HG03135 (cell line): ENCODE data around the gene TMEM108.
A peak's percentile ranks its signal among the peaks of the same experiment; 100 is the strongest.

Experiments used
- ATAC-seq: cut with Tn5 transposase; IDR thresholded peaks from one replicate; pipeline ENCODE4 v1.9.1; 2021; ENCODE audit warnings: mild to moderate bottlenecking, moderate library complexity; ENCODE audit not compliant: unreplicated experiment

The TMEM108 gene

GRCh38 chr3:133408961-133409360, 370.8 kb downstream of the TMEM108 start:
- no peak for ATAC-seq

DNA sequence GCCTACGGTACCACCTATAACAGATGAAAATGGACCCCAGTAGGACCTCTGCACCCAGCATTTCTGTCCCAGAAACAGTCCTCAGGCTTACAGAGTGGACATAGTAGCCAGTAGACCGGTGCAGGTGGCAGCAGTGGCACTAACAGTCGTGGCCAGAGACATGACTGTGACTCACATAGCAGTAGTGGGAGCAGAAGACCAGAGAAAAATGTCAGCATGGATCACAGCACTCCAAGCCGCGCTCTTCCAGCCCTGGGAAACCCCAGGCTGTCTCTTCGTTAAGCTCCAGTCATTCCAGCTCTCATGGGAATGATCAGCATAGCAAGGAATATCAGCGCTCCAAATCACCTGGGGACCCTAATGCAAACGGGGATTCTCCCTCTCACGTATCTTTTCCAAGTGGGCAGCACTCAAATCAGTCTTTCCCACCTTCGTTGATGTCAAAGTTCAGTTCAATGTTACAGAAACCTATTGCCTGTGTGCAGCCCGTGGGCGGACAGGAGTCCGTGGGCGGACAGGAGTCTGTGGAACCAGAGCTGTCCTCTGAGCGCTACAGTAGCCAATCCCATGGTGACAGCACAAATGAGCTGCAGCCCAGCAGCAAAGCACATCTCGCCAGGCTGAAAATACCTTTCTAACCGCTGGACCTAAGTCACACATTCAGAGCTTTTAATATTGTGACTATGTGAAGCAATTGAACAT, 372.2 kb downstream of the TMEM108 start:
- ATAC-seq: no peak

DNA sequence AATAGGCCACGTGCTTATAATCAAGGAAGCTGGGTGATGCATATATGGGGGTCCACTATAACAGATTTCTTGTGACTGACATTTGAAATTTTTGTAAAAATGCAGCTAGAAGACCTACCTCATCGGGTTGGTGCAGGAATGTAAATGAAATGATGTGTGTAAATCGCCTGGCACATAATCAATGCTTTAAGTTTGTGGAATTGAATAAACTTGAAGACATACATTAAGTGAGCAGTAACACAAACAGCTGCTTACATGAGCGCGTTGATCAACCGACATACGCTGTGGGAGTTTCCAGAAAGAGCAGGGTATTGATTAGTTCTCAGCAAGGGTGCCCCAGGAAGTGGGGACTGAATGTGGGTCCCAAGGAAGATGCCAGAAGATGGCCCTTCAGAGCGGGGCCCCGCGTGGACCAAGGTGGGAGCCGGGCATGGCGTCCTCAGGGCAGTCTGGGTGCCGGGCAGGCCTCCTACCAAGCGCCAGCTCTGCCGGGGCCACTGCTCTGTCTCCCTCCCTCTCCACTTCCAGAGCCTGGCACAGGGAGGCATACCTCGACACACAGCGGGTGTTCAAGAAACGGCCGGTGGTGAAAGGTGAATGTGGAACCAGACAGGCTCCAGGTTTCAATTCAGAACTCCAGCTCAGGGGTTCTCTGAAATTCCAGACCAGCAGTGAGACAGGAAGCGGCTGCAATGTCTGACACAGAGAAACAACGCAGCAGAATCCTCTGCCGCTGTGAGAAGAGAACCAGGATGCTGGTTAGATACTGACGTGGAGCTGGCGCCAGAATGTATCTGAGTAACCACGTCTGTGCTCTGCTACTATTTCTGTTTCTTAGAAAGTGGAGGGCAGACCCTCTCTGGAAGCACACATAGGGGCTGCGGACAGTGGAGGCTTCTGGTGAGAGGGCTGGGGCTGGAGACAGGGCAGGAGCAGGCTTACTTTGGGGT, 374.3 kb downstream of the TMEM108 start:
- ATAC-seq: no peak

DNA sequence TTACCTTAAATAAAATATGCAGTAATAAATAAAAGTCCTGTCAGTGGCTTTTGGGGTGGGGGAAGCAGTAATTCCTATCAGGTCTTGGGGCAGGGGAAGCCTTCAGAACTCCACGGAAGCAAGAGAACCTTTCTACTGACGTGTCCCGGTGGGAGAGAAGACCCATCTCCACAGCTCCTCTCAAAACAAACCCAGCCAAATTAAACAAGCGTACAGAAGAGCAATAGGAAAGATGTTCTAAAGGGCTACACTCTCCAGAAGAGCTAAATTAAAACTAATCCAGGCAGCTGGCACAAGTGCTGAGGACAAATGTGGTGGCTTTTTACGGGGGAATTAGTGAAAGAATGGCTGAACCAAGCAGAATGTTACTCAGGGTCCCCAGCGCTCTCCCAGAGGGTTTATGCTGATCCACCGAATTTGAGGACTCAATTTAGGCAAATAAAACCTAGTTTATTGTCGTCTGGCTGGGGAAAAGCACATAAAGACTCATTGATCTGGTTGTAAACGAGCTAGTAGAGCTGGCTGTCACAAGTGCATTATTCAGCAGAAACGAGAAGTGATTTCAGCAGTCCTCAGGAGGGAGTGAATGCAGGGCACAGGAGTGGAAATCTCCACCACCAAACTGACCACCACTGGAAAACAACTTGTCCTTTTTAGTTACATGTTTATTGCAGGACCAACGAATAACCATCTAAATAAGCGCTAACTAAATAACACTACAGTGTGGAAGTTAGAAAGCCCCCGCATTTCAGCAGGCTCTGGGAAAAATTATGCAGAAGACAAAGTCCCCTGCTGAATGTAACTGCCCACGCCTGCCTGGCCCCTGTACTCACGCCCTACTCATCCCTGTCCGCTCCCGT, 375.2 kb downstream of the TMEM108 start:
- no peak for ATAC-seq

DNA sequence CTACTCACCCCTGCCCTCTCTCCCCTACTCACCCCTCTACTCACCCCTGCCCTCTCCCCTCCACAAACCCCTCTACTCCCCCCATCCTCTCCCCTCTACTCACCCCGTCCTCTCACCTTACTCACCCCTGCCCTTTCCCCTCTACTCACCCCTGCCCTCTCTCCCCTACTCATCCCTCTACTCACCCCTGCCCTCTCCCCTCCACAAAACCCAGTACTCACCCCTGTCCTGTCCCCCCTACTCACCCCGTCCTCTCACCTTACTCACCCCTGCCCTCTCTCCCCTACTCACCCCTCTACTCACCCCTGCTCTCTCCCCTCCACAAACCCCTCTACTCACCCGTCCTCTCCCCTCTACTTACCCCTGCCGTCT, 375.8 kb downstream of the TMEM108 start:
- ATAC-seq: no peak

DNA sequence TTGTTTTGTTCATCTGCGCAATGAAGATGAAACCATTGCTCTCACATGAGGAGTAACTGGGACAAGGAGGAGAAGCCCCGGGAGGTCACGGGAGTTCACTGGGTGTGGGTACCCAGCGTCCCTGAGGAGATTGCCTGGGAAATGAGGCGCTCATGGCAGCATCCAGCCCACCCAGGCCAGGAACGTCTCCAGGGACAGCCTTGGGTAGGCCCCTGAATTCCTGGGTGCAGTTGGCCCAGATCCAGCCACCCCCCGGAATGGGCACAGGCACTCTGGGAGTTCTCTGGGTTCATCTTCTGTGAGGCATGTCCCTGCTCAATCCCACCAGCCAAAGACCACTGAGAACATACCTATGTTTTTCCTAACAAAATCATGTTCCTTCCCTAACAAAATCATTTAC, 380.2 kb downstream of the TMEM108 start:
- ATAC-seq: no peak

- ATAC-seq: no peak
Measured at GRCh38 chr3:133419151-133419909, 381.1 kb downstream of the TMEM108 start.

GRCh38 chr3:133424937-133425869, 387.0 kb downstream of the TMEM108 start:
- no peak for ATAC-seq

DNA sequence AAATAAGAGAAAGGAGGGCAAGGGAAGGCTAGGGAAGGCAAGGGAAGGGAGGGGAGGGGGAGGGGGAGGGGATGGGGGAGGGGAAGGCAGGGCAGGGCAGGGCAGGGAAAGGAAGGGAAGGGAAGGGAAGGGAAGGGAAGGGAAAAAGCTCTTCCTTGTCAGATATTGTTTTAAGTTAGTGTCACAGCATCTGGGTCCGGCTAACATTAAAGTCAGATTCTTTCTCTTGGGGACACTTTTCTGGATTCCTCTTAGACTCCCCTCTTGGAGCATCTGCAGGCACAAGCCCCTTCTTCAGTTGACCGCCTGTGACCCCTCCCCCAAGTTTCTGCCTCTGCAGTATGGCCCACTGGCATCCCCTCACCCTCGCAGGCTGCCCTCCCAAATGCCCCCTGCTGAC, 387.7 kb downstream of the TMEM108 start:
- ATAC-seq: no peak

GRCh38 chr3:133426721-133427120, 388.5 kb downstream of the TMEM108 start:
- ATAC-seq: no peak

GRCh38 chr3:133428552-133428951, 390.4 kb downstream of the TMEM108 start:
- no peak for ATAC-seq

DNA sequence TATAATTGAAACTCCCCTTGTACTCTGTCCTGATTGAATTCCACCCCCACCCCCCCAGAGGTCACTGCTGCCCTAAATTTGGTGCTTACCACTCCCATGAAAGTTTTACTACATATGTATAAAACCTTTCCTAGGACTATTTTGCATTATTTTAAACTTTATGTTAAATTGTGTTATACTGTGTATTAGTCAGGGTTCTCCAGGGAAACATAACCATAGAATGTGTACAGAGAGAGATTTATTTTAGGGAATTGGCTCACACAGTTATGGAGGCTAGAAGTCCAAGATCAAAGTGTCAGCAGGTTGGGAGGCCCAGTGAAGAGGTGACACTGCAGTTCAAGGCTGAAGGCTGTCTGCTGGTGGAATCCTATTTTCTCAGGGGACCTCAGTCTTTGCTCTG, 390.9 kb downstream of the TMEM108 start:
- ATAC-seq: no peak

GRCh38 chr3:133439563-133439962, 401.4 kb downstream of the TMEM108 start:
- no peak for ATAC-seq

DNA sequence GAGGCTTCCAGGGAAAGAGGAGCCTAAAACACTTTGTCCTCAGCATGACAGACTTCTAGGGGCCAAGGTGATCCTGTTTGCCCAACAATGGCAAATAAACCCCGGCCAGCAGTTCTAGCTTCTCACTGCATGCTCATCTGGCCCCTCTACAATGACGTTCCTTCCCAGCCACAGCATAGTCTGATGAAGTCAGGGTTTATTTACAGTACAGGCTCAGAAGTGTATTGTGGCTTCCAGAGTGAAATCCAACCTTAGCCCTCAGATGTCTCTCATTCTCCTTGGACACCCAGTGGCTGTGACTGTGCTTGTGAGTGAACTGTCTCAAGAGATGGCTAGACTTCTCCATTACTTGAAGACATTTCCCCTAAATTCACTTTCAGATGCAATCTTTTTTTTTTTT, 402.5 kb downstream of the TMEM108 start:
- ATAC-seq: no peak

GRCh38 chr3:133441867-133442270, 403.7 kb downstream of the TMEM108 start:
- peak; percentile 56 for ATAC-seq

- ATAC-seq: no peak
Measured at GRCh38 chr3:133442518-133442917, 404.3 kb downstream of the TMEM108 start.

GRCh38 chr3:133443649-133444422, 405.6 kb downstream of the TMEM108 start:
- ATAC-seq: no peak

DNA sequence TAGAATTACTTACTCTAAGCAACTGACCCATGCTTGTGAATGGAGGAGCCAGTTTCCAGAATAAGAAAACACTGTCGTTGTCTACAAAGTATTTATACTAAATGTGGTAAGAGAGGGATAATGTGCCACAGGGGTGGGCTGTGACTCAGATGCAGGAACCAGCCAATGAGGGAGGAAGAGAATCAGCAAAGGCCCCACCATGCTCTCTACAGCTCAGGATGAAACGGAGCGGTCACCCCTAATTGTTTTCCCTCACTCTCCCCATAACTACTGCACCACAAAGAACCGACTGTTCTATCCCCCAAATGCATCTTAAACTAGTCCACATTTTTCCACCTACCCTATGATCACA, 406.2 kb downstream of the TMEM108 start:
- no peak for ATAC-seq

- ATAC-seq: no peak
Measured at GRCh38 chr3:133445108-133445507, 406.9 kb downstream of the TMEM108 start.
